ENCODE results near the gene KCNC3. TPM values are rescaled to one million over a fixed set of nuclear protein-coding genes. Genes with fewer than 3 reads are reported as not detected.

KCNC3 gene
- total RNA-seq, 1 experiment from 2014 or later, result 17.3 TPM

- no peaks in the 10 kb centered on the region for H4K20me1 ChIP-seq (ENCODE audit: control insufficient read depth, insufficient read depth, insufficient read length)
Measured at GRCh38 chr19:50300814-50301606, 28.2 kb downstream of the KCNC3 start.

More at GRCh38 chr19:50300814-50301606, 28.2 kb downstream of the KCNC3 start:
- Histone ChIP-seq H3T11ph (ENCODE audit: low read length) (no peak overlapping the region), H4K91ac (ENCODE audit: insufficient read length, low read depth, low read length) (no peak overlapping the region), H2AFZ (ENCODE audit: low read length) (no peak overlapping the region), H3K27me3 (ENCODE audit: insufficient read depth, low read length) (no peaks in the 10 kb centered on the region), H3K4me2 (ENCODE audit: insufficient read depth, insufficient read length, low read length) (no peak overlapping the region), H3K79me1 (ENCODE audit: insufficient read depth, low read depth, low read length, poor library complexity, severe bottlenecking) (no peaks in the 10 kb centered on the region), H2BK15ac (ENCODE audit: low read depth, low read length) (no peak overlapping the region), H3K23me2 (ENCODE audit: insufficient read length, low read depth, low read length, poor library complexity, severe bottlenecking) (no peaks in the 10 kb centered on the region), H2BK5ac (ENCODE audit: insufficient read length, low read length) (no peak overlapping the region), H4K5ac (ENCODE audit: insufficient read length, low read depth, low read length) (no peak overlapping the region), H2BK20ac (ENCODE audit: low read depth, low read length, poor library complexity, severe bottlenecking) (no peak overlapping the region), H2AK5ac (ENCODE audit: insufficient read length, low read length) (no peak overlapping the region), H3K9me3 (ENCODE audit: control insufficient read depth, low read depth, low read length) (no peaks in the 10 kb centered on the region), H3K18ac (ENCODE audit: insufficient read length, low read depth, low read length) (no peak overlapping the region), H3K4me1 (ENCODE audit: insufficient read depth, low read length) (no peaks in the 10 kb centered on the region), H3K4ac (ENCODE audit: low read depth, low read length) (no peak overlapping the region), H3K56ac (ENCODE audit: insufficient read length, low read depth, low read length) (no peak overlapping the region), H3K27ac (ENCODE audit: insufficient read length, low read depth, low read length) (no peak overlapping the region), H3K23ac (ENCODE audit: insufficient read length, low read depth, low read length) (no peak overlapping the region), H3K14ac (ENCODE audit: insufficient read depth, low read length) (no peak overlapping the region), H4K8ac (replicated peaks; ENCODE audit: insufficient read length, low read depth, low read length) (no peak overlapping the region), H3K79me2 (ENCODE audit: insufficient read depth, low read length) (no peaks in the 10 kb centered on the region), H3K9ac (ENCODE audit: extremely low read depth, insufficient read length, low read length) (no peak overlapping the region), H2BK12ac (ENCODE audit: insufficient read length, low read depth, low read length) (no peak overlapping the region), H2BK120ac (ENCODE audit: low read depth, low read length, poor library complexity, severe bottlenecking) (no peak overlapping the region)
- H3K4me3 Mint-ChIP-seq, result no peak overlapping the region
- H3K36me3 Mint-ChIP-seq (ENCODE audit: insufficient read depth in 1 of 3, low read depth in 3 of 3), result peaks cover 18 to 39% (median 37%) of the 10 kb centered on the region in 3 experiments; a peak in 6 of 7 replicates
- no peak overlapping the region for H3K27ac Mint-ChIP-seq
- no peaks in the 10 kb centered on the region for H3K27me3 Mint-ChIP-seq (ENCODE audit: low read depth)
- no peaks in the 10 kb centered on the region for H3K4me1 Mint-ChIP-seq
- no peaks in the 10 kb centered on the region for H3K9me3 Mint-ChIP-seq
- no CpG with 5 or more reads among the region's 10 CpGs for WGBS (ENCODE audit: extremely low coverage, insufficient read length, low lambda C conversion rate)
- DNase-seq, result no peak
- TF ChIP-seq, protein P1, sequence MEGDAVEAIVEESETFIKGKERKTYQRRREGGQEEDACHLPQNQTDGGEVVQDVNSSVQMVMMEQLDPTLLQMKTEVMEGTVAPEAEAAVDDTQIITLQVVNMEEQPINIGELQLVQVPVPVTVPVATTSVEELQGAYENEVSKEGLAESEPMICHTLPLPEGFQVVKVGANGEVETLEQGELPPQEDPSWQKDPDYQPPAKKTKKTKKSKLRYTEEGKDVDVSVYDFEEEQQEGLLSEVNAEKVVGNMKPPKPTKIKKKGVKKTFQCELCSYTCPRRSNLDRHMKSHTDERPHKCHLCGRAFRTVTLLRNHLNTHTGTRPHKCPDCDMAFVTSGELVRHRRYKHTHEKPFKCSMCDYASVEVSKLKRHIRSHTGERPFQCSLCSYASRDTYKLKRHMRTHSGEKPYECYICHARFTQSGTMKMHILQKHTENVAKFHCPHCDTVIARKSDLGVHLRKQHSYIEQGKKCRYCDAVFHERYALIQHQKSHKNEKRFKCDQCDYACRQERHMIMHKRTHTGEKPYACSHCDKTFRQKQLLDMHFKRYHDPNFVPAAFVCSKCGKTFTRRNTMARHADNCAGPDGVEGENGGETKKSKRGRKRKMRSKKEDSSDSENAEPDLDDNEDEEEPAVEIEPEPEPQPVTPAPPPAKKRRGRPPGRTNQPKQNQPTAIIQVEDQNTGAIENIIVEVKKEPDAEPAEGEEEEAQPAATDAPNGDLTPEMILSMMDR (conservative IDR thresholded peaks at IDR 0.05), result no peak
